GM15510 (cell line): ENCODE measurements around the gene CD19.
A peak's percentile ranks its signal among the peaks of the same experiment; 100 is the strongest.

Source experiments
- POLR2A ChIP-seq: IDR thresholded peaks from 3 replicates; pipeline ENCODE4 v1.6.1; 2011; ENCODE audit warnings: borderline replicate concordance; ENCODE audit not compliant: insufficient read length; ENCODE audit errors: extremely low read depth

The CD19 gene

GRCh38 chr16:28904363-28904762 is 27.4 kb upstream of the CD19 start:
- no peak for TF ChIP-seq POLR2A

DNA sequence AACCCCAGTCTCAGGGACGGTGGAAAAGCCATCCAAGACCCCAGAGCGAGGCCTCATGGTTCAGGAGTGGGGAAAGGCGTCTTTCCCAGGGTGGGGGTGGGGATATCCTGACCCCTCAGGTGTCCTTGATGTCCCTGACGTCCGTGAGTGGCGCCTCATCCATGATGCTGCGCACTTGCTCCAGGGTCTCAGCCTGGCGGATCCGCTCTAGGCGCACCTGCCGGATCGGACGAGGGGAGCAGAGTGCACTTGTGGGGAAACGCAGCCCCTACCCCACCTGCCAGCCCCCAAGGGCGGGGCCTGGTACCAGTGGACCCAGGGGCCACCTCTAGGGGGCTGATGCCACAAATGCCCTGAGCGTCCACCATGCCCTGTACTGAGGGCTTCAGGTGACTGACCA is 26.9 kb upstream of the CD19 start:
- no peak for TF ChIP-seq POLR2A

GRCh38 chr16:28905229-28905754 is 26.5 kb upstream of the CD19 start:
- TF ChIP-seq POLR2A, result no peak

GRCh38 chr16:28905800-28906372 is 25.9 kb upstream of the CD19 start:
- TF ChIP-seq POLR2A, result no peak

DNA sequence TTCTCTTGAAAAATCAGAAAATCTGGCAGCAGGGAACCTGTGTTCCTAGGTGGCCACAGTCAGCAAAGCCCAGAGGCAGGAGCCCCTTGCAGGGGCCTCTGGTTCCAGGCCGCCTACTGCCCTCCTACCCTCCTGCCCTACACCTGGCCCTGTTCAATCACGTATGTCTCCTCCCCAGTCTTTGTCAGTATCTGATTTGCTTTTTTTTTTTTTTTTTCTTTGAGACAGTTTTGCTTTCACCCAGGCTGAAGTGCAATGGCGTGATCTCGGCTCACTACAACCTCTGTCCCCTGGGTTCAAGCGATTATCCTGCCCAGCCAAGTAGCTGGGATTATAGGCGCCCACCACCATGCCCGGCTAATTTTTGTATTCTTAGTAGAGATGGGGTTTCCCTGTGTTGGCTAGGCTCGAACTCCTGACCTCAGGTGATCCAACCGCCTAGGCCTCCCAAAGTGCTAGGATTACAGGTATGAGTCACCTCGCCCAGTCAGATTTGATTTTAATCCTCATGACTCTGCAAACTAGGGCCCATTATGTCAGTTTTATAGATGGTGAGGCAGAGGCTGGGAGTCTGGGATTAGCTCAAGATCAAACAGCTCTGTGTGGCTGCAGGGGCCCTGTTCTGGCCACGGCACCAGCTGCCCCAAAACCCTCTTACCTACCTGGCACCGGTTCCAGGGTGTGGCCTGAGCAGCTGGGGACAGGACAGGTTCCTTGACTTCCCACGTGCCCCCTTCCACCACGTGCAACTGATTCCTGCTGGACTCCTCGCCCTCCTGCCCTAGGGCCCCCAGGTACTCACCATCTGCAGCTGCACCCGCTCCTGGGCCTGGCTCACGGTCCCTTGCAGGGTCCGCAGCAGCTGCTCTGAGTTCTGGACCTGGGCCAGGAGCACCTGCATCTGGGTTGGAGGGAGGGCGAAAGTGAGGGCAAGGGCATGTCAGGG is 21.4 kb upstream of the CD19 start:
- TF ChIP-seq POLR2A, result no peak

- no peak for TF ChIP-seq POLR2A
Observed at GRCh38 chr16:28912558-28912957, 19.2 kb upstream of the CD19 start.

- no peak for TF ChIP-seq POLR2A
Observed at GRCh38 chr16:28913946-28914724, 17.6 kb upstream of the CD19 start.

DNA sequence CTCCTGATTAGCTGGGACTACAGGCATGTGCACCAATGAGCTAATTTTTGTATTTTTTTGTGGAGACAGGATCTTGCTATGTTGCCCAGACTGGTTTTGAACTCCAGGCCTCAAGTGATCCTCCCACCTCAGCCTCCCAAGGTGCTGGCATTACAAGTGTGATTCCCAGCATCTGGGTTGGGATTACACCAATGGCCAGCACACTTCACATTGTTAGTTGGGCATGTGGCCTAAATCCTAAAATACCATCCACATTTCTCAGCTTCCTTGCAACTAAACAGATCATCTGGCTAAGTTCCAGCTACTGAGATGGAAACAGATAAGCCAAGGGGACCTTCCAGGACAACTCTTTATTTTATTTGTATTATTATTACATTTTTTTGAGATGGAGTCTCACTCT is 16.6 kb upstream of the CD19 start:
- no peak for TF ChIP-seq POLR2A

- TF ChIP-seq POLR2A, result no peak
Observed at GRCh38 chr16:28917095-28917494, 14.7 kb upstream of the CD19 start.

DNA sequence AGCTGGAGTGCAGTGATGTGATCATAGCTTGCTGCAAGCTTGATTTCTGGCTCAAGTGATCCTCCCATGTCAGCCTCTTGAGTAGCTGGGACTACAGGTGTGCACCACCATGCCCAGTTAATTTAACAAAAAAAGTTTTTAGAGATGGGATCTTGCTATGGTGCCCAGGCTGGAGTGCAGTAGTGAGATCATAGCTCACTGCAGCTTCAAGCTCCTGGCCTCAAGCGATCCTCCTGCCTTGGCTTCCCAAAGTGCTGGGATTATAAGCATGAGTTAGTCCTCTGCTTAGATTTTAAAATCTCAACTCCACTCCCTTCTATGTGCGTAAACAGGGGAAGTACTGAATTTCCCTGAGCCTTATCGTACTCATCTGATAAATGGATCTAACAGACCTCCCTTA is 13.1 kb upstream of the CD19 start:
- TF ChIP-seq POLR2A, result no peak

DNA sequence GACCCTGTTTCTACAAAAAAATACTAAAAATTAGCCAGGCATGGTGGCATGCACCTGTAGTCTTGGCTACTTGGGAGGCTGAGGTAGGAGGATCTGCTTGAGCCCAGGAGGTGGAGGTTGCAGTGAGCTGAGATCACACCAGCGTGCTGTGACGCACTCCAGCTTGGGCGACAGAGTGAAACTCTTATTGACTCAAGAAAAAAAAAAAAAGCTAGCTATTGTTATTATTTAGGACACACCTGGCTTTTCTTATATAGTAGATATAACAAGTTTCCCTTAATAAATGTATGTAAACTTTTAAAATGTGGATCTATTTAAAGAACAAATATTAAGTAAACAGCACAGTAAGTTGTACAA is 8.6 kb upstream of the CD19 start:
- no peak for TF ChIP-seq POLR2A

DNA sequence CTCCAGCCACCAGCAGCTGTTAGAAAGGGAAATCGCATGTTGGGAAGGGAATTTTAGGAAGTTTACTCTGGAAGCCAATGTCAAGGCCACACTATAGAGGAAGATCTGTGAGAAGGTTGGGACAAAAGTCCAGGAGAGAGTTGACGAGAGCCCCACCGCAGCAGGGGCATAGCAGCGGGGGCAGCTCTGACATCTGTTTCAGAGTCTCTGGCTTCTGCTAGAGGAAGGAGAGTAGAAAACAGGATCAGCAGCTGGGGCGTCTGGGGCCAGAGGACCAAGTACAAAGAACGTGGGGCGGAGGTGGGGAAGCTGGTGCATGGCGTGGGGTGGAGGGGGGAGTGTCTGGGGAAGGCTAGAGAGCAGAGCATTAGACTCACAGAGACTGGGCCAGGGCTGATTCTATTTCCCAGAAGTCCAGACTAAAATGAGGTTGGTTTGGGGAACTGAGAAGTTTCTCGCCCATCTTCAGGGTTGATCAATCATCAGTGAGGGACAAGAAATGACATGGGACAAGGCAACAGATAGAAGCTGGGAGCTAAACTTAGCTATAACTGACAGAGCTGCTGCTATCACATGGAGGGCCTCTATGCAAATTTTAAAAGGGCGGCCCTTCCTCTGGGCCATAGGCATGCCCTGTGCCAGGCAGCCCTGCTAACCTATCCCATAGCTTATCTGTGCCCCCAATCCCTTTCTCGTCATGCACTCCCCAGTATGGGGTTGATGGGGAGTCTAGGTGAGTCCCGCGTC is 7.9 kb upstream of the CD19 start:
- peak; percentile 50 for TF ChIP-seq POLR2A

GRCh38 chr16:28924399-28924761 is 7.4 kb upstream of the CD19 start:
- no peak for TF ChIP-seq POLR2A

DNA sequence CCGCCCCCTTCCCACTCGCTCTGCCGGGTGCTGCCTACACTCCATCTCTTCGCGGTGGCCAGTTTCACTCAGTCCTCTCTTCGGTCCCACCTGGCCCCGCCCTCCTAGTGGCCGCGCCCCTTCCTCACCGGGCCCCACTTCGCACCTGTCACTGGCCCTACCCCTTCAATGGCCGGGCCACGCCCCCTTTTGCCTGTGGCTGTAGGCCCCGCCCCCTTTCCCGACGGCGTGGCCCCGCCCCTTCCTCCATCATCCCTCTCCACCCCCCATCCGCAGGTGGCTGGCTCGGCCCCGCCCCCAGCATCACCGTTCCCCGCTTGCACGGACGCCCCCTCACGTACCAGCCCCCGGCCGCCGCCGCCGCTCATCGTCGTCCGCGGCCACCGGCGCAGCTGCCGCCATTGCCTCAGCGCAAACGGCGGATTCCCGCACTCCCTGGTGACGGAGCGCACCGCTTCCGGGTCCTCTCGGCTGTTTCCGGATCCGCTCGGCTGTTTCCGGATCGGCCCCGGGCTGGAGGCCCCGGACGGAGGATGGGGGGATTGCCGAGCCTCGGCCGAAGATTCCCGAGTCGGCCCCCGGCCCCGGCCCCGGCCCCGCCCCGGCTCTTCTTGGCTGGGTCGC is 6.9 kb upstream of the CD19 start, which contains the start of gene RABEP2:
RABEP2 (minus strand) TSS at position 477 of the 624 bp plus-strand sequence; CDS start at position 402, 75 bp downstream.
- TF ChIP-seq POLR2A, result peak; percentile 35
